Stimulated activated CD4-positive, alpha-beta T cell treated with anti-CD3 and anti-CD28 coated beads, TNF-alpha, amount 100 ng/mL, for 48 hours (primary cell): ENCODE data around the gene HMCN2.
"Not testable (repeated sequence)": the region's sequence is repeated elsewhere in the genome, so short reads cannot be mapped to it uniquely, and the experiment has no call there.

Source experiments
- DNase-seq, 3 donors: peaks; one replicate each; pipeline ENCODE4 v3.0.0-alpha.2; 2020; ENCODE audit warnings: low read depth in 3 of 3

HMCN2 gene

GRCh38 chr9:130431536-130432303, 166.2 kb downstream of the HMCN2 start:
- DNase-seq = no peak

GRCh38 chr9:130432362-130432761, 166.8 kb downstream of the HMCN2 start:
- DNase-seq = no peak

DNA sequence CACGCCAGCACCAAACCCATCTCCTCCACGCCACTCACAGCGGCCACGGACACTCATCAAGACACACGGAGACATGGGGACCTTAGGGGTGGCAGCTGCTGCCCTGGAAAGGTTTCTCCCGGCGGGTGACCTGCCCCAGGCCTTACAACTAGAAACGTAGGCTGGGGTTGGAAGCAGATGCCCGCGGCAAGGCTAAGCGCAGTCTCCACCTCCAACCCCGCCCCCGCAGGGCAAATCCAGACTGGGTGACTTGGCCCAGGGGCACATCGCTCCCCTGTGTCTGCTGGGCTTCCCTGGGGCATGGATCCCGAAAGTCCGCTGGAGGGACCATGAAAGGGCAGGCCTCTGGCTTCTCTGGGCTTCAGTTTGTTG, 167.2 kb downstream of the HMCN2 start:
- DNase-seq = no peak

GRCh38 chr9:130433168-130433946, 167.8 kb downstream of the HMCN2 start:
- peak in 2 of 3 donors; percentile 14 to 45 for DNase-seq

DNA sequence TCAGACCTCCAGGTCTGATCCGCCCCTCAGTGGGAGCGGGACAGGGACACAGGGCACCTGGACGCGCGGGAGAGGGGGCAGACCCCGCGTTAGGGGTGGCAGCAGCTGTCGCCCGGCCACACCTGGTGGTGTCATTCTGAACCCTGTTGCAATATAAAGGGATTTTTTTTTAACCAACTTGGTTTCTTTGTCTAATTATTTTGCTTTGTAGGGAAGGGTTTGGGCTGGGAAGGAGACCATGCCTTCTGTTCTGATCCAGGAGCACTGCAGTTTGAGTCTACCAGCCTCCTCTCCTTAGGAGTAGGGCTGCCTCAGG, 168.3 kb downstream of the HMCN2 start:
- DNase-seq = no peak

- not testable (repeated sequence) for DNase-seq
Measured at GRCh38 chr9:130434656-130435055, 169.1 kb downstream of the HMCN2 start.

DNA sequence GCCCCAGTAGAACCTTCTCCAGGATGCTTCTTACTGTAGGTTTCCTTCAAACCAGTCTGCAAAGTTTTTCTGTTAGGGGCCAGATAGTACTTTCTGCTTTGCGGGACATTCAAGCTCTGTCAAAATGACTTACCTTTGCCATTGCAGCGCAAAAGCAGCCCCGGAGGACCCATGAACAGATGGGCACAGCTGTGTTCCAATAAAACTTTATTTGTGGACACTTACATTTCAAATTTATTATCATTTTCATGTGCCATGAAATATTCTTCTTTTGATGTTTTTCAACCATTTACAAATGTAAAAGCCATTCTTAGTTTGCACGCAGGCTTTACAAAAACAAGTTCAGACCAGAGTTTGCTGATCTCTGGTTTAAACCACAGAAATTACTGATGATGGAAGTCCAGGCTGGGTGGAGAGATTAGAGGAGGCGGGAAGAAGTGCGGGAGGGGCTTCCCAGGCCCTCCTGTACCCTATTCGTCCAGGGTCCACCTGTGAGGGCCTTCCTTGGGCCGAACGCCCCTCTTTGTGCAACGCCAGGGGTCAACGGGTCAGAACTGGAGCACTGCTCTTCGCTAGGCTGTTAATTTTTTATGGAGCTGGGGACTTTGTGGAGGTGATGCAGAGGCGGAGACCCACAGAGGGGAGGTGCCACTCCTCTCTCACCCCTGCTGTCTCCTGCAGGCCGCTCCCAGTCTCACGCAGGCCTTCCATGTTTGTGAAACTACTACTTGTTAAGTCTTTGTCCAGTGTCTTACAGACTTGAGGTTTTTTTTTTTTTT, 171.6 kb downstream of the HMCN2 start:
- no peak for DNase-seq

GRCh38 chr9:130438382-130438981, 172.9 kb downstream of the HMCN2 start:
- no peak for DNase-seq

- no peak for DNase-seq
Measured at GRCh38 chr9:130441031-130441430, 175.5 kb downstream of the HMCN2 start.

DNA sequence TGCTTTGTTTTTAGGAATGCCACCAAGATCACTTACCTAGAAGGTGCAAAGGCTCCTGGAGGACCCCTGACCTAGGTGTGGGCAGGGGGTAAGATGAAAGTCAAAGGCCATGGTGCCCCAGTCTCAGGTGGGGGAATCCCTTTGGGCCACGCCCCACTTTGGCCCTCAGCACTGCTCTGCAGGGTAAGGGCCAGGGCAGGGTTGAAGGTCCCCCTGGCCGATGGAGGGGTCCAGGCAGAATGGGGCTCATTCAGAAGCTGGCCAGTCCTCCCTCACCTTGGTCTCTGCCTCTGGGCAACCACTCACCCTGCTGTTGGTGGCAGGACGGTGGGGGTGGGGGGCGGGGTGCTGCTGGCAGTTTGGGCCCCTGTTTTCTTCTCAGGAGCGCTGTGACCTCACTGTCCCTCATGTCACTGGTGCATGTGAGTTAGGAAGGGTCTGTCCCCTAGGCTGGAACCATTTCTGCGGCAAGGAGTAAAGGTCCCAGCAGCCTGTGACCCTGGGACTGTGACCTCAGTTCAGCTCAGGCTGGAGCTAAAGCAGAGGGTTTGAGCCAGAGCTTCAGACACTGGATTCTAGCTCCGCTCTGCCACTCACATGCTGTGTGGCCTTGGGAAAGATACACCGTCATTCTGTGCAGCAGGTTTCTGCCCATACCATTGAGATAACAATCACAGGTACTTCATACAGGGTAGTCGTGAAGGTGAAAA, 177.3 kb downstream of the HMCN2 start:
- DNase-seq = no peak

GRCh38 chr9:130443456-130443801, 177.9 kb downstream of the HMCN2 start:
- DNase-seq = no peak

- no peak for DNase-seq
Measured at GRCh38 chr9:130443840-130444492, 178.4 kb downstream of the HMCN2 start.

DNA sequence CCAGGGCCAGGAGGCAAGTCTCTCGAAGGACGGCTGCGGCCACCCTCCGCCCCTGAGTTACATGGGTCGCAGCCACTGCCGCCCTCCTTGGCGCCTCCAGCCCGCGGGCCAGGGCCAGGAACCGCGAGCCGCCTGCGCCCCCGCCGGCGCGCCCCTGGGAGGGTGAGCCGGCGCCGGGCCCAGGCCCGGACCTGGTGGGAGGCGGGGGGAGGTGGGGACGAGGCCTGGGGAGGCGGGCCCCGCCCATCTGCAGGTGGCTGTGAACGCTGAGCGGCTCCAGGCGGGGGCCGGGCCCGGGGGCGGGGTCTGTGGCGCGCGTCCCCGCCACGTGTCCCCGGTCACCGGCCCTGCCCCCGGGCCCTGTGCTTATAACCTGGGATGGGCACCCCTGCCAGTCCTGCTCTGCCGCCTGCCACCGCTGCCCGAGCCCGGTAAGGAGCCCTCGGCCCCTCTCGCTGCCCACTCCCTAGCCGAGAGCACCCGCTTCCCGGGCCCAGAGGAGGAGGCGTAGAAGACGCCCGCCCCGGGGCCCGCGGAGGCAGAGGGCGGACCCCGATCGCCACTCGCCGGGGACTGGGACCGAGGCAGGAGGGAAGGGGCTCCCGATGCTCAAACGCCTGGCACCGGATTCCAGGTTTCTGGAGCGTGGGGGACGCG, 179.1 kb downstream of the HMCN2 start, which contains the start of gene ASS1:
TSS of gene ASS1 (plus strand) at position 397 of the 657 bp plus-strand sequence. CDS start 7,268 bp downstream, outside the sequence.
- DNase-seq = peak in 1 of 3 donors; percentile 41

- no peak for DNase-seq
Measured at GRCh38 chr9:130445268-130445983, 179.9 kb downstream of the HMCN2 start.

DNA sequence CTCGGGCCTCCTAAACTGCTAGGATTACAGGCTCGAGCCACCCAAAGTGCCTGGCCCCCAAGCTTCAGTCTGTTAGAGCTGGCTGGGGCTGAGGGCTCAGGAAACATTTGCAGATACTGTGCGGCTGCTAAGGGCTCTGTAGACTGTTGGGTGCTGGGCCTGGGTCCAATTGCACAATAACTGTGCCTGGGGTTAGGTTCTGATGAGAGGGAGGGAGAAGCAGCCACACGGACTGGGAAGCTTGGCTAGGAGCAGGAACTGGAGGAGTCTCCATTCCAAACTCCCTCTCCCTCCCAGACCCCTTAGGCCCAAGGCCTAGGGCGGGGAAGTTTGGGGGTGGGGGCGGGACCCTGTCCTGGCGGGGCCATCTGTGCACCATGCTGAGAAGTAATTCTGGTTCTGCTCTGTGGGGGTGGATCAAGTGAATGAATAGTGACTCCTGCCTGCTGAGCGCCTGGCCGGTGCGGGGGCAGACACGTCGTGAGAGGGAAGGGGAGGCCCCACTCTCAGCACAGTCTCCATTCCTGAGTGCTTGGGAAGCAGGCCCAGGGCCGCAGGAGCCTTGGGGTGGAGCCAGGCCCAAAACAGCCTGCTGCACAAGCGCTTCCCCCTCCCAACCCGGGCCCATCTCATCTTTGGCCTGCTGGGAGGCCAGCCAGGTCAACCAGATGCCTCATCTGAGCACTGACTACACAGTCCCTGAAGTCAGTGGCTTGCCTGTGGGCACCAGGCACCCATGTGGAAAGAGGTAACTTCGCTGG, 180.7 kb downstream of the HMCN2 start:
- no peak for DNase-seq

GRCh38 chr9:130447193-130447816, 181.7 kb downstream of the HMCN2 start:
- no peak for DNase-seq

- DNase-seq = no peak
Measured at GRCh38 chr9:130448035-130448624, 182.6 kb downstream of the HMCN2 start.
